ENCODE measurements around the gene SPNS3. TPM values are rescaled to one million over a fixed set of nuclear protein-coding genes. Genes with fewer than 3 reads are reported as not detected.

The SPNS3 gene
- polyA plus RNA-seq, 1 donor from 2014 or later = not detected

- Histone ChIP-seq H3K9me2 (ENCODE audit: insufficient read depth, low read length) (no peaks in the 10 kb centered on the region), H3F3A (ENCODE audit: insufficient read depth, low read length, poor library complexity, severe bottlenecking) (no peaks in the 10 kb centered on the region), H3K9me3 (ENCODE audit: low read length) (no peaks in the 10 kb centered on the region)
These were observed 79.6 kb downstream of the SPNS3 start for GRCh38 chr17:4513113-4514032.

GRCh38 chr17:4514206-4514605 is 80.5 kb downstream of the SPNS3 start:
- TF ChIP-seq EP300 (conservative IDR thresholded peaks at IDR 0.05; ENCODE audit: poor library complexity, severe bottlenecking) = no peak
- no peak for TF ChIP-seq RAD21 (conservative IDR thresholded peaks at IDR 0.05)
- no peak for TF ChIP-seq TAF1 (IDR thresholded peaks at IDR 0.05; ENCODE audit: low read depth)
- Histone ChIP-seq H3K9ac (ENCODE audit: low read length) (no peak overlapping the region), H3K79me2 (replicated peaks; ENCODE audit: insufficient read depth, low read length) (no peaks in the 10 kb centered on the region), H2AFZ (ENCODE audit: low read depth, low read length) (no peak overlapping the region), H3K9me3 (ENCODE audit: low read length) (no peaks in the 10 kb centered on the region), H3F3A (ENCODE audit: insufficient read depth, low read length, poor library complexity, severe bottlenecking) (no peaks in the 10 kb centered on the region), H3K4me2 (ENCODE audit: low read length) (no peak overlapping the region), H3K27me3 (ENCODE audit: insufficient read depth, low read depth, low read length) (no peaks in the 10 kb centered on the region), H3K4me3 (ENCODE audit: low read length) (no peak overlapping the region), H3K36me3 (ENCODE audit: insufficient read depth, low read length) (no peaks in the 10 kb centered on the region), H4K20me1 (ENCODE audit: insufficient read depth) (no peaks in the 10 kb centered on the region), H3K9me2 (ENCODE audit: insufficient read depth, low read length) (no peaks in the 10 kb centered on the region), H3K27ac (ENCODE audit: low read length) (no peak overlapping the region)

More at GRCh38 chr17:4513113-4514032, 79.6 kb downstream of the SPNS3 start:
- TF ChIP-seq RAD21 (conservative IDR thresholded peaks at IDR 0.05) (no peak), TAF1 (IDR thresholded peaks at IDR 0.05; ENCODE audit: low read depth) (no peak), CTCF (IDR thresholded peaks at IDR 0.05; ENCODE audit: poor library complexity, severe bottlenecking) (no peak), REST (IDR thresholded peaks at IDR 0.05; ENCODE audit: borderline replicate concordance) (no peak), SMC3 (conservative IDR thresholded peaks at IDR 0.05; ENCODE audit: poor library complexity) (no peak)
- H3K79me2 ChIP-seq (replicated peaks; ENCODE audit: insufficient read depth, low read length) = no peaks in the 10 kb centered on the region
- no peaks in the 10 kb centered on the region for H4K20me1 ChIP-seq (ENCODE audit: insufficient read depth)
- H3K36me3 ChIP-seq (ENCODE audit: insufficient read depth, low read length) = no peaks in the 10 kb centered on the region
- H3K4me2 ChIP-seq (ENCODE audit: low read length) = no peak overlapping the region
- no peak overlapping the region for H3K4me3 ChIP-seq (ENCODE audit: low read length)
- H3K27ac ChIP-seq (ENCODE audit: low read length) = no peak overlapping the region
- H3K9ac ChIP-seq (ENCODE audit: low read length) = no peak overlapping the region
- H2AFZ ChIP-seq (ENCODE audit: low read depth, low read length) = no peak overlapping the region
- no peaks in the 10 kb centered on the region for H3K27me3 ChIP-seq (ENCODE audit: insufficient read depth, low read depth, low read length)

GRCh38 chr17:4514779-4515178 is 81.0 kb downstream of the SPNS3 start:
- no peaks in the 10 kb centered on the region for H3K79me2 ChIP-seq (replicated peaks; ENCODE audit: insufficient read depth, low read length)
- TF ChIP-seq EZH2 (IDR thresholded peaks at IDR 0.05; ENCODE audit: borderline replicate concordance, insufficient read depth, low read length, poor library complexity, severe bottlenecking) (no peak), CTCF (IDR thresholded peaks at IDR 0.05; ENCODE audit: poor library complexity, severe bottlenecking) (no peak), REST (IDR thresholded peaks at IDR 0.05; ENCODE audit: borderline replicate concordance) (no peak), EP300 (conservative IDR thresholded peaks at IDR 0.05; ENCODE audit: poor library complexity, severe bottlenecking) (no peak), RAD21 (conservative IDR thresholded peaks at IDR 0.05) (no peak), SMC3 (conservative IDR thresholded peaks at IDR 0.05; ENCODE audit: poor library complexity) (no peak), MXI1 (conservative IDR thresholded peaks at IDR 0.05; ENCODE audit: poor library complexity, severe bottlenecking) (no peak)
- no peak overlapping the region for H3K27ac ChIP-seq (ENCODE audit: low read length)
- H2AFZ ChIP-seq (ENCODE audit: low read depth, low read length) = no peak overlapping the region
- H3K4me3 ChIP-seq (ENCODE audit: low read length) = no peak overlapping the region
- H3F3A ChIP-seq (ENCODE audit: insufficient read depth, low read length, poor library complexity, severe bottlenecking) = no peaks in the 10 kb centered on the region
- H3K9me3 ChIP-seq (ENCODE audit: low read length) = no peaks in the 10 kb centered on the region
- H3K4me2 ChIP-seq (ENCODE audit: low read length) = no peak overlapping the region
- no peaks in the 10 kb centered on the region for H3K9me2 ChIP-seq (ENCODE audit: insufficient read depth, low read length)
- no peaks in the 10 kb centered on the region for H3K36me3 ChIP-seq (ENCODE audit: insufficient read depth, low read length)
- H3K9ac ChIP-seq (ENCODE audit: low read length) = no peak overlapping the region
- no peaks in the 10 kb centered on the region for H4K20me1 ChIP-seq (ENCODE audit: insufficient read depth)
- no peaks in the 10 kb centered on the region for H3K27me3 ChIP-seq (ENCODE audit: insufficient read depth, low read depth, low read length)
